ENCODE measurements around the gene P4HA2. TPM values are rescaled to one million over a fixed set of nuclear protein-coding genes. Genes with fewer than 3 reads are reported as not detected.

P4HA2 gene
- total and polyA plus RNA-seq, 2 of the 8 experiments (the other 6 are each of a cell fraction or from before 2014, with no cell fraction given) = 7.4 to 9.3 TPM

DNA sequence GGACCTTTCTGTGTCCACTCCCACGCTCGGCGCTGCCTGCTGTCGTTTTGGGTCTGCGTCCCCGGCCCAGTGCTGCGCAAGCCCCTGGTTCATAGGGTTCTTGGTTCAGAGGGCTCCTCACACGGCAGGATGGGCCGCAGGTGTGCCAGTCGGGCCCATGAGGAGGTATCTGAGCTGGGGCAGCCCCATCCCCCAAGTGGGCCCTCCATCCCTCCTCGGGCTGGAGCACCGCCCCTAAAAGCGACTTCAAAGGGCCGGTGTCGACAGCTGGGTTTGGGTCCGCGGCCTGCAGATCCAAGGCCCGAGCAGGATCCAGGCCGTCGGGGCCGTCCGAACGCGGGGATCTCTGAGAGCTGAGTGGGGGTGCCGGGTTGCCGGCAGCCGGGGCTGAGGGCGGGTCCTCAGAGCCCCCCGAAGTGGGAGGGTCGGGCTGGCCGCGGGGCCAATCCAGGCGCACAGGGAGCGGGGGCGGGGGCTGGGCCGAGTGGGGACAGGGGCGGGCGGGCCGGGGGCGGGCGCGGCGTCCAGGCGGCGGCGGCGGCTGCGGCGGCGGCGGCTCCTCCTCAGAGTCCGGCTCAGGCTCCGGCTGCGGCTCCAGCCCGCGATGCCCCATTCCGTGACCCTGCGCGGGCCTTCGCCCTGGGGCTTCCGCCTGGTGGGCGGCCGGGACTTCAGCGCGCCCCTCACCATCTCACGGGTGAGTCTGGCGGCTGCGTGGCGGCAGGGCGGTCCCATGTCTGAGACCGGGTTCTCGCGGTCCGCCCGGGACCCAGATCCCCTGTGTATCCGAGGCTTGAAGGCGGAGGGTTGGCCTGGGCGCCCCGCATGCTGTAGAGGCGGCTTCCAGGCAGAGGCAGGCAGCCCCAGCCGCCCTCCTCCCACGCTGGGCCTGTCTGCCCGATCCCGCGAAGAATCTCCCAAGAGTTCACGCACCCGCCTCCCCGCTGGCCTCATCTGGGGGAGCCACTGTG, 29.8 kb upstream of the P4HA2 start, which contains the start of gene PDLIM4 (continued):
- TF ChIP-seq ATF2 (IDR thresholded peaks at IDR 0.05; ENCODE audit: low read length) = no peak
- peak; percentile 57 for TF ChIP-seq TBP (IDR thresholded peaks at IDR 0.05; ENCODE audit: low read depth, low read length)
- no peak for TF ChIP-seq BACH1 (IDR thresholded peaks at IDR 0.05; ENCODE audit: low read length)
- peak; percentile 66; the same call in 1 of the 2 replicates for TF ChIP-seq PHF8 (conservative IDR thresholded peaks at IDR 0.05; ENCODE audit: low read depth, low read length)
- peak; percentile 81 for TF ChIP-seq TAF1 (IDR thresholded peaks at IDR 0.05; ENCODE audit: low read depth, low read length)
- TF ChIP-seq ASH2L (IDR thresholded peaks at IDR 0.05; ENCODE audit: low read length) = no peak
- TF ChIP-seq MAX (IDR thresholded peaks at IDR 0.05) = 0 out of 2 replicates have a peak, but pooled peaks have one; percentile 7
- TF ChIP-seq KDM1A (IDR thresholded peaks at IDR 0.05; ENCODE audit: borderline replicate concordance, low read length) = peak; percentile 49; the same call in 1 of the 2 replicates
- no peak for TF ChIP-seq GTF2F1 (IDR thresholded peaks at IDR 0.05; ENCODE audit: borderline replicate concordance, low read depth, low read length)
- no peak for TF ChIP-seq JUND (IDR thresholded peaks at IDR 0.05; ENCODE audit: low read length)
- 0 out of 2 replicates have a peak, but pooled peaks have one; percentile 12 for TF ChIP-seq RBBP5 (IDR thresholded peaks at IDR 0.05; ENCODE audit: borderline replicate concordance, low read depth, low read length)
- TF ChIP-seq SRF (IDR thresholded peaks at IDR 0.05; ENCODE audit: low read depth, low read length) = no peak
- TF ChIP-seq POU5F1 (IDR thresholded peaks at IDR 0.05; ENCODE audit: low read depth, low read length) = no peak
- no peak for TF ChIP-seq CTCF (IDR thresholded peaks at IDR 0.05; ENCODE audit: control extremely low read depth in 1 of 3, insufficient read depth in 1 of 3, low read depth in 1 of 3, low read length in 3 of 3)

All from H1 (cell line).